CD4-positive, alpha-beta T cell treated with Interleukin-17A for 4 hours (primary cell): Measurements from ENCODE around the gene P4HB.

Source experiments
- DNase-seq: peaks from one replicate; pipeline ENCODE4 v3.0.0-alpha.2; 2020; ENCODE audit warnings: mixed read lengths

Gene P4HB

GRCh38 chr17:81867170-81867990, 7.0 kb upstream of the P4HB start:
- DNase-seq = peak; percentile 29

- DNase-seq = no peak
Measured at GRCh38 chr17:81866440-81867169, 6.3 kb upstream of the P4HB start.

- DNase-seq = no peak
Measured at GRCh38 chr17:81865733-81866439, 5.6 kb upstream of the P4HB start.

- DNase-seq = no peak
Measured at GRCh38 chr17:81865358-81865732, 5.0 kb upstream of the P4HB start.

GRCh38 chr17:81863833-81864768, 3.8 kb upstream of the P4HB start:
- no peak for DNase-seq

GRCh38 chr17:81863123-81863675, 2.9 kb upstream of the P4HB start:
- DNase-seq = no peak

GRCh38 chr17:81860756-81861568, 627 bp upstream of the P4HB start:
- DNase-seq = peak; percentile 99

- DNase-seq = no peak
Measured at GRCh38 chr17:81858967-81859905, 1.1 kb downstream of the P4HB start.

- no peak for DNase-seq
Measured at GRCh38 chr17:81858170-81858966, 2.0 kb downstream of the P4HB start.

GRCh38 chr17:81854974-81855774, 5.2 kb downstream of the P4HB start:
- DNase-seq = peak; percentile 19

- DNase-seq = no peak
Measured at GRCh38 chr17:81852237-81852636, 8.1 kb downstream of the P4HB start.

- DNase-seq = no peak
Measured at GRCh38 chr17:81851423-81851822, 8.9 kb downstream of the P4HB start.

- no peak for DNase-seq
Measured at GRCh38 chr17:81849457-81849856, 10.9 kb downstream of the P4HB start.

- DNase-seq = no peak
Measured at GRCh38 chr17:81846743-81847689, 13.3 kb downstream of the P4HB start.

GRCh38 chr17:81845881-81846742, 14.2 kb downstream of the P4HB start:
- no peak for DNase-seq

- no peak for DNase-seq
Measured at GRCh38 chr17:81845361-81845760, 15.0 kb downstream of the P4HB start.
